K562 (cell line): ENCODE measurements around the gene DNM1. TPM values are rescaled to one million over a fixed set of nuclear protein-coding genes. Genes with fewer than 3 reads are reported as not detected.

Experiments used
- ARID3A ChIP-seq: IDR thresholded peaks from 2 replicates; pipeline ENCODE4 v1.6.1; 2012; ENCODE audit warnings: low read depth, low read length, improper control_type of control experiment, borderline replicate concordance
- EHMT2 ChIP-seq: fragments of 450-650 bp; IDR thresholded peaks from 2 replicates; pipeline ENCODE4 v1.6.1; 2018; ENCODE audit warnings: antibody characterized with exemption
- KDM2B ChIP-seq: fragments of 250-450 bp; sonication (Bioruptor Pico); IDR thresholded peaks from 2 replicates; pipeline ENCODE4 v1.8.0; 2021; ENCODE audit warnings: mild to moderate bottlenecking, moderate library complexity
- MEF2A ChIP-seq: IDR thresholded peaks from 2 replicates; pipeline ENCODE4 v1.6.1; 2011; ENCODE audit warnings: low read depth, mild to moderate bottlenecking, low read length, moderate library complexity; ENCODE audit not compliant: control insufficient read depth
- NFIX ChIP-seq: fragments of 250-450 bp; sonication (Bioruptor Pico); IDR thresholded peaks from 2 replicates; pipeline ENCODE4 v1.4.0; 2020; ENCODE audit warnings: low read depth, mild to moderate bottlenecking, moderate library complexity
- NKRF ChIP-seq: fragments of 450-650 bp; IDR thresholded peaks from 2 replicates; pipeline ENCODE4 v1.6.1; 2016; ENCODE audit warnings: borderline replicate concordance
- POLR2B ChIP-seq: fragments of 450-650 bp; IDR thresholded peaks from 2 replicates; pipeline ENCODE4 v1.6.1; 2018; ENCODE audit warnings: low read depth; ENCODE audit not compliant: partially characterized antibody
- RCOR1 ChIP-seq, 2 experiments: IDR thresholded peaks; 2 replicates each; pipeline ENCODE4 v1.6.1; 2012; ENCODE audit warnings: low read depth in 2 of 2, low read length in 2 of 2, borderline replicate concordance in 1 of 2, improper control_type of control experiment in 1 of 2
- SIN3B ChIP-seq: fragments of 450-650 bp; IDR thresholded peaks from 2 replicates; pipeline ENCODE4 v1.6.1; 2017; ENCODE audit warnings: low read depth, mild to moderate bottlenecking, moderate library complexity
- STAT6 ChIP-seq: sonication (generic); formaldehyde crosslinking; IDR thresholded peaks from 2 replicates; pipeline ENCODE4 v1.8.1; 2023; ENCODE audit warnings: mild to moderate bottlenecking, missing genetic modification reagents
- YY1 ChIP-seq, 3 experiments: IDR thresholded peaks; 2 replicates each; pipeline ENCODE4 v1.6.1; 2011; ENCODE audit warnings: low read length in 2 of 3, mild to moderate bottlenecking in 2 of 3, moderate library complexity in 2 of 3, borderline replicate concordance in 1 of 3, control low read depth in 1 of 3, low read depth in 1 of 3; ENCODE audit not compliant: insufficient read depth in 3 of 3, insufficient replicate concordance in 2 of 3, control insufficient read depth in 1 of 3, insufficient read length in 1 of 3; ENCODE audit errors: extremely low read depth in 1 of 3
- ZMIZ1 ChIP-seq, 2 experiments: fragments of 150-350 bp in 1 of 2; IDR thresholded peaks; 2 replicates each; pipeline ENCODE4 v1.6.1; 2012 to 2016; ENCODE audit warnings: low read depth in 2 of 2, low read length in 2 of 2, mild to moderate bottlenecking in 1 of 2, moderate library complexity in 1 of 2
- ZNF165 ChIP-seq: fragments of 250-450 bp; sonication (Bioruptor Pico); IDR thresholded peaks from 2 replicates; pipeline ENCODE4 v1.4.0; 2020; ENCODE audit warnings: borderline replicate concordance
- ZNF668 ChIP-seq: fragments of 250-450 bp; sonication (Bioruptor Pico); IDR thresholded peaks from 2 replicates; pipeline ENCODE4 v1.8.0; 2022; ENCODE audit warnings: mild to moderate bottlenecking, inconsistent platforms
- ZNF830 ChIP-seq: fragments of 250-450 bp; sonication (Bioruptor Pico); IDR thresholded peaks from 2 replicates; pipeline ENCODE4 v1.5.0; 2021; ENCODE audit warnings: mild to moderate bottlenecking
- polyA plus RNA-seq, 8 experiments: library from polyadenylated mRNA; depleted of rRNA in 4 of 8; stranded (reverse) in 5 of 8; unstranded in 3 of 8; fragments of >200 nt; fragmentation: Nextera tagmentation in 2 of 8; fragmentation: Illumina TruSeq in 1 of 8; extraction: Ambion mirVana in 2 of 8; extraction: Trizol in 1 of 8; gene quantifications; 2 replicates each; pipeline versions ENCODE4 v1.2.1 to v1.2.3, GENCODE V29; 2011 to 2014; ENCODE audit warnings: inconsistent platforms in 1 of 8, missing spikeins in 1 of 8
- total RNA-seq, 7 experiments: library from RNA; depleted of rRNA in 6 of 7; stranded (reverse); fragments of >200 nt in 6 of 7; fragmentation: Illumina TruSeq in 2 of 7; extraction: Trizol in 2 of 7; gene quantifications; 2 replicates each; pipeline versions ENCODE4 v1.2.1 to v1.2.3, GENCODE V29; 2011 to 2021; ENCODE audit warnings: low replicate concordance in 1 of 7

Gene DNM1
- total and polyA plus RNA-seq, 9 of the 15 experiments (the other 6 are each of a cell fraction or from before 2014, with no cell fraction given) = 0.39 to 23.1 (median 9.1) TPM

GRCh38 chr9:128218518-128219389 is 15.6 kb downstream of the DNM1 start (continued):
- TF ChIP-seq SIN3B = no peak
- peak in 1 of 3 experiments; percentile 72 for TF ChIP-seq YY1 (IDR thresholded peaks at IDR 0.05; ENCODE audit: borderline replicate concordance in 1 of 3, control insufficient read depth in 1 of 3, extremely low read depth in 1 of 3, insufficient read depth in 3 of 3, insufficient read length in 1 of 3, insufficient replicate concordance in 2 of 3, low read depth in 1 of 3, low read length in 2 of 3)
- TF ChIP-seq ZNF668 (CRISPR knock-in tag) = peak; percentile 41; the same call in 1 of the 2 replicates
- peak; percentile 93 for TF ChIP-seq ZNF830 (CRISPR knock-in tag)
- TF ChIP-seq NKRF = peak; percentile 30; the same call in 1 of the 2 replicates
- peak; percentile 100 for TF ChIP-seq EHMT2
- peak; percentile 2 to 51; a peak in 1 of 4 replicates for TF ChIP-seq ZMIZ1 (IDR thresholded peaks at IDR 0.05; ENCODE audit: low read depth in 2 of 2, low read length in 2 of 2)
- TF ChIP-seq ZNF165 (CRISPR knock-in tag) = 0 out of 2 replicates have a peak, but pooled peaks have one; percentile 32
- peak; percentile 86; the same call in 1 of the 2 replicates for TF ChIP-seq KDM2B (CRISPR knock-in tag)
- TF ChIP-seq RCOR1 (IDR thresholded peaks at IDR 0.05; ENCODE audit: borderline replicate concordance in 1 of 2, low read depth in 2 of 2, low read length in 2 of 2) = peak; percentile 84 to 95
- peak; percentile 69; the same call in 1 of the 2 replicates for TF ChIP-seq ARID3A
- peak; percentile 22 for TF ChIP-seq POLR2B
- TF ChIP-seq NFIX (CRISPR knock-in tag) = no peak
- peak; percentile 86 for TF ChIP-seq STAT6
- no peak for TF ChIP-seq MEF2A
